ENCODE measurements around the gene PSMB7.

The PSMB7 gene

DNA sequence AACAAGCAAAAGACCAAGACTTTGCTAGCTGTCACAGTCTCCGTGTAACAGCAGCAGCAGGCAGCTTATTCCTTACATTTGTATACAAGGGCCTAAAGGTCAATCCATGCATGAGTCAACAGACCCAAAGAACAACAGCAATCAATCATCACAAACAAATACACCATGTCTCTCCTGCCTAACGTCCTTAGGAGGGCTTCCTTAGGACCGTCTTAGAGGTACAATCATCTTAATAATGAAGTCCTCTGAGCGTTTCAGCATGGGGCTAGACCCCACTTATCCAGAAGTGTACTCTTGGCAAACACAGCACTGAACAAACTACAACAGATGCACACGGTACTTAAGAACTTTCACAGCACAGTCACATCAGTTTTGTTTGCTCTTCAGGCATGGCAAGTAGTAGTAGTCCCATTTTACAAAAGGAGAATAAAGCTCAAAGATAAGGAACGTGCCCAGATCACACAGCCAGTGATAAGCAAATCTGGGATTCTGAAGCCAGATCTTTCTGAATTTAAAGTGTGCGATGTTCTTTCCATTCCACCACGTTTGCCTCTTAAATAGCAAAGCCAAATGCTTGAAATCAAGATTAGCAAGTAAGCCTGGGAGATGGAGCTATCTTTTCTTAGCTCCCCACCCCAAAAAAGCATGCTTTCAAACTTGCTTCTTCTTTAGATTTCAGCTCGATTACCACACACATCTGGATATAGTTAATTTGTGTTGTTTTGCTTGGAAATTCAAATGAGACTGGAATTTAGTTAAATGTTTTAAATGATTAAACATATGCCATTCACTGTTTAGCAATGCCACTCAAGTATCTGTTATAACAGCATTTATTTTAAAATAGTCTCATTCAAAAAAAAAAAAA, 24.2 kb downstream of the PSMB7 start:
- TF ChIP-seq, protein P1, sequence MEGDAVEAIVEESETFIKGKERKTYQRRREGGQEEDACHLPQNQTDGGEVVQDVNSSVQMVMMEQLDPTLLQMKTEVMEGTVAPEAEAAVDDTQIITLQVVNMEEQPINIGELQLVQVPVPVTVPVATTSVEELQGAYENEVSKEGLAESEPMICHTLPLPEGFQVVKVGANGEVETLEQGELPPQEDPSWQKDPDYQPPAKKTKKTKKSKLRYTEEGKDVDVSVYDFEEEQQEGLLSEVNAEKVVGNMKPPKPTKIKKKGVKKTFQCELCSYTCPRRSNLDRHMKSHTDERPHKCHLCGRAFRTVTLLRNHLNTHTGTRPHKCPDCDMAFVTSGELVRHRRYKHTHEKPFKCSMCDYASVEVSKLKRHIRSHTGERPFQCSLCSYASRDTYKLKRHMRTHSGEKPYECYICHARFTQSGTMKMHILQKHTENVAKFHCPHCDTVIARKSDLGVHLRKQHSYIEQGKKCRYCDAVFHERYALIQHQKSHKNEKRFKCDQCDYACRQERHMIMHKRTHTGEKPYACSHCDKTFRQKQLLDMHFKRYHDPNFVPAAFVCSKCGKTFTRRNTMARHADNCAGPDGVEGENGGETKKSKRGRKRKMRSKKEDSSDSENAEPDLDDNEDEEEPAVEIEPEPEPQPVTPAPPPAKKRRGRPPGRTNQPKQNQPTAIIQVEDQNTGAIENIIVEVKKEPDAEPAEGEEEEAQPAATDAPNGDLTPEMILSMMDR (IDR thresholded peaks at IDR 0.05; ENCODE audit: low read depth, low read length): no peak
- TF ChIP-seq POLR2A (IDR thresholded peaks at IDR 0.05; ENCODE audit: extremely low read depth, insufficient read length) (no peak), MYC (IDR thresholded peaks at IDR 0.05; ENCODE audit: low read depth, low read length) (no peak)
- TF ChIP-seq, protein P2, sequence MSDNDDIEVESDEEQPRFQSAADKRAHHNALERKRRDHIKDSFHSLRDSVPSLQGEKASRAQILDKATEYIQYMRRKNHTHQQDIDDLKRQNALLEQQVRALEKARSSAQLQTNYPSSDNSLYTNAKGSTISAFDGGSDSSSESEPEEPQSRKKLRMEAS (IDR thresholded peaks at IDR 0.05; ENCODE audit: low read depth, low read length): no peak
- H3K4me3 ChIP-seq (ENCODE audit: low read depth, low read length): peak overlapping the region; percentile 10
- no peak for DNase-seq (ENCODE audit: low read depth)

DNA sequence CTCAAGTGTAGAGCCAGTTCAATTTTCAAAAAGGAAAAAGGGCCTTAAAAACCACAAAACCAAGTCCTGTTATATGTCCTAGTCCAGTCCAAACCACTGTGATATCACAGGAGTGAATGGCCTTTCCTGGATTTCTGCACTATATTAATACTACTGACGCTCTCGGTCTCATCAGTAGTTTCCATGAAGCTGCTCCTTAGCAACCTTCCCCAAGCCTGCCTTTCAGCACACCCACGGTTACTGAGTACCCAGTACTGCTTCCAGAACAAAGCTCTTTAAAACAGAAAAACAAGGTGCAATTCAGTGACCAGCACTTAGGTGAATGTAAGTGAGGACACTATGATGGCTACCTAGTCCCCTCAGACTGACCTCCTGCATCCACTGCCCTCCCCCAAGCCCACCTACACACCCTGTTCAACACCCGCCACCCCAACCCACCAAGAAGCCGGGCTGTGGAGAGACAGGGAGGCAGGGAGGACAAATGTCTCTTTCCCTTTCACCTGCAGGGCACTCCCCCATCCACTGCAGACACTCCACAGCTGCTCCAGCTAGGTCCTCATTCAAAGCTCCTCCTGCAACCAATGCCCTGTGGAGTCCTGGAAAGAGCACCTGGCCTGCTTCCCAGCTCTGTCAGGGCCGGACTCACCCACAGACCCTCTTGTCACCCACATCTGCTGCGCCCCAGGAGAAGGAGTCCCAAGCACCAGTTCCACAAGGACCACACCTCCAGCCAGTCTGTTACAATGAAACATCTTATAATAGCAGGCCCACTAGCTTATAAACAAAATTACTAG, 25.9 kb downstream of the PSMB7 start:
- no peak for TF ChIP-seq POLR2A (IDR thresholded peaks at IDR 0.05; ENCODE audit: extremely low read depth, insufficient read length)
- TF ChIP-seq, protein P1 (IDR thresholded peaks at IDR 0.05; ENCODE audit: low read depth, low read length): no peak
- TF ChIP-seq, protein P2 (IDR thresholded peaks at IDR 0.05; ENCODE audit: low read depth, low read length): no peak
- TF ChIP-seq MYC (IDR thresholded peaks at IDR 0.05; ENCODE audit: low read depth, low read length): no peak
- no peak for DNase-seq (ENCODE audit: low read depth)
- no peak overlapping the region for H3K4me3 ChIP-seq (ENCODE audit: low read depth, low read length)

DNA sequence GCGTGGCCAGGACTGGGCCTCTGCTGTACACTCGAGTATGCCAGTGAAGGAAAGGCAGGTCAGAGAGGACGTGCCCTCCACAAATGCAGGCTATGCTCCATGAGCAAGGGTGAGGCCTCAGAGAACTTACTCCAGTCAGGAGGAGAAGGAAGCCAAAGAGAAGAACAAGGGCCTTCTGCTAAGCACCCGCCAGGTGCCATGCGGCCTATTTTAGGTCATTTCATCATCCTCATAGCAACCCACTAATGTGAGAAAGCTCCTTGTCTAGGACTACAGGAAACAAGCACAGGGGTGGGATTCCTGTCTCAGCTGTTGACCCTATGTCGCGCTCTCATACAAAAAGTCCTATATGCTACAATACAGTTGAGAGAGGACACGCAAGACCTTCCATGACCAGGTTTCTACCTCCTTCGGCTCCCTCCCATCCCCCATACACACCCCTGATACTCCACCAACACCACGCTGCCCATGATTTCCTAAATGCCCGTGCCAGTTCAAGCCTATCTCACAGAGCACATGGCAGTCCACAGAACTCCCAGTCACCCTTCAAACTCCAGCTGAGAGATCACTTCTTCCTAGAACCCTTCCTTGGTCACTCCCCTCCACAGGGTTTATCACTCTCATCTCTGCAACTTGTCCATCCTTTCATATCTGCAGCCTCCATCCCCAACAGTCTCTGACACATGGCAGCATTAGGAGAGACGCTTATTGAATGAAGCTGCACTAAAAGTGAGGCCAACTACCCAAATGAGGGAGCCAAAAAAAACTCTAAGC, 26.8 kb downstream of the PSMB7 start:
- no peak overlapping the region for H3K4me3 ChIP-seq (ENCODE audit: low read depth, low read length)
- DNase-seq (ENCODE audit: low read depth): peak; percentile 51
- TF ChIP-seq MYC (IDR thresholded peaks at IDR 0.05; ENCODE audit: low read depth, low read length) (no peak), POLR2A (IDR thresholded peaks at IDR 0.05; ENCODE audit: extremely low read depth, insufficient read length) (no peak)
- TF ChIP-seq, protein P1 (IDR thresholded peaks at IDR 0.05; ENCODE audit: low read depth, low read length): no peak
- TF ChIP-seq, protein P2 (IDR thresholded peaks at IDR 0.05; ENCODE audit: low read depth, low read length): no peak

DNA sequence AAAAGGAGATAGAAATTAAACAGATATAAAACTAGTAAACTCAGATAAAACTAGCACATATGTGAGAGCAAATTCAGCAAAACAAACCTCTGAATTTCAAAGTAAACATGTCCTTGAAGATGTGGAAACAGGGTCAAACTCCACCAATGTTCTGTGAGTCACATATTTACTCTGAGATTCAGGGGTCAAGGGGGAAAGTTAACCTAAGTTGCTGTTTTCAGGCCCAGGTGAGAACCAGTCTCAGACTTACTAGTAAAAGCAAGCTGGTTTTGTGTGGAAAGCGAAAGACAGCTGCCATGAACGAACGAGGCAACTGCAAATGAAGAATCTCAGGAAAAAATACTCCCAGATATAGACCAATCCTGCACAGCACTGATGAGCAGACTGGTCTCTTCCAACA, 29.0 kb downstream of the PSMB7 start:
- DNase-seq (ENCODE audit: low read depth): no peak
- H3K4me3 ChIP-seq (ENCODE audit: low read depth, low read length): no peak overlapping the region
- TF ChIP-seq MYC (IDR thresholded peaks at IDR 0.05; ENCODE audit: low read depth, low read length): no peak
- TF ChIP-seq, protein P2 (IDR thresholded peaks at IDR 0.05; ENCODE audit: low read depth, low read length): no peak
- no peak for TF ChIP-seq POLR2A (IDR thresholded peaks at IDR 0.05; ENCODE audit: extremely low read depth, insufficient read length)
- TF ChIP-seq, protein P1 (IDR thresholded peaks at IDR 0.05; ENCODE audit: low read depth, low read length): no peak

DNA sequence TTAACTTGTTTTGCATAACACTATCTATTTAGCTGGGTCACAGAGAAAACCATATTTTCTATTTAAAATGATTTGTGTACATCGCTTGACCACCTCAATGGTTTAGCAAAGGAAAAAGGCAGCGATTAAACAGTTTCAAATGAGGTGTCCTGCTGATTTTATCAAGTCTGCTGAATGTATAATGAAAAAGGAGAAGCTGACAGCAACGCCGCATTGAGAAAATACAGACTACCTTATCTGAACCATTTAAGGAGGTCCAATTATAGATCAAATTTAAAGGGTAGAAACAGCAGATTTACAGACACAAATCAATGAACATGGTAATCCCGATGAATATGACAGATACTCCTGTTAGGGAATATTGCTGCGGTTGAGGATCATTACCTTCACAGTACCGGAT, 29.6 kb downstream of the PSMB7 start:
- H3K4me3 ChIP-seq (ENCODE audit: low read depth, low read length): no peak overlapping the region
- TF ChIP-seq, protein P1 (IDR thresholded peaks at IDR 0.05; ENCODE audit: low read depth, low read length): no peak
- no peak for TF ChIP-seq MYC (IDR thresholded peaks at IDR 0.05; ENCODE audit: low read depth, low read length)
- TF ChIP-seq, protein P2 (IDR thresholded peaks at IDR 0.05; ENCODE audit: low read depth, low read length): no peak
- TF ChIP-seq POLR2A (IDR thresholded peaks at IDR 0.05; ENCODE audit: extremely low read depth, insufficient read length): no peak
- no peak for DNase-seq (ENCODE audit: low read depth)

Data from NB4 (cell line).